Thoracic aorta endothelial cell (primary cell): ENCODE results near the gene LCMT2. TPM values are rescaled to one million over a fixed set of nuclear protein-coding genes. Genes with fewer than 3 reads are reported as not detected.

Source experiments
- total RNA-seq: library from RNA; depleted of rRNA; stranded (reverse); fragments of >200 nt; gene quantifications from 2 replicates; pipeline ENCODE4 v1.2.3, GENCODE V29; 2012

Gene LCMT2, protein sequence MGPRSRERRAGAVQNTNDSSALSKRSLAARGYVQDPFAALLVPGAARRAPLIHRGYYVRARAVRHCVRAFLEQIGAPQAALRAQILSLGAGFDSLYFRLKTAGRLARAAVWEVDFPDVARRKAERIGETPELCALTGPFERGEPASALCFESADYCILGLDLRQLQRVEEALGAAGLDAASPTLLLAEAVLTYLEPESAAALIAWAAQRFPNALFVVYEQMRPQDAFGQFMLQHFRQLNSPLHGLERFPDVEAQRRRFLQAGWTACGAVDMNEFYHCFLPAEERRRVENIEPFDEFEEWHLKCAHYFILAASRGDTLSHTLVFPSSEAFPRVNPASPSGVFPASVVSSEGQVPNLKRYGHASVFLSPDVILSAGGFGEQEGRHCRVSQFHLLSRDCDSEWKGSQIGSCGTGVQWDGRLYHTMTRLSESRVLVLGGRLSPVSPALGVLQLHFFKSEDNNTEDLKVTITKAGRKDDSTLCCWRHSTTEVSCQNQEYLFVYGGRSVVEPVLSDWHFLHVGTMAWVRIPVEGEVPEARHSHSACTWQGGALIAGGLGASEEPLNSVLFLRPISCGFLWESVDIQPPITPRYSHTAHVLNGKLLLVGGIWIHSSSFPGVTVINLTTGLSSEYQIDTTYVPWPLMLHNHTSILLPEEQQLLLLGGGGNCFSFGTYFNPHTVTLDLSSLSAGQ
- total RNA-seq: 5.6 and 7.0 TPM in 2 replicates

GRCh38 chr15:43329960-43330779 lies at the start of gene LCMT2:
TSS of gene LCMT2 (minus strand) at chr15:43330573. CDS start at chr15:43330489, 84 bp downstream.

DNA sequence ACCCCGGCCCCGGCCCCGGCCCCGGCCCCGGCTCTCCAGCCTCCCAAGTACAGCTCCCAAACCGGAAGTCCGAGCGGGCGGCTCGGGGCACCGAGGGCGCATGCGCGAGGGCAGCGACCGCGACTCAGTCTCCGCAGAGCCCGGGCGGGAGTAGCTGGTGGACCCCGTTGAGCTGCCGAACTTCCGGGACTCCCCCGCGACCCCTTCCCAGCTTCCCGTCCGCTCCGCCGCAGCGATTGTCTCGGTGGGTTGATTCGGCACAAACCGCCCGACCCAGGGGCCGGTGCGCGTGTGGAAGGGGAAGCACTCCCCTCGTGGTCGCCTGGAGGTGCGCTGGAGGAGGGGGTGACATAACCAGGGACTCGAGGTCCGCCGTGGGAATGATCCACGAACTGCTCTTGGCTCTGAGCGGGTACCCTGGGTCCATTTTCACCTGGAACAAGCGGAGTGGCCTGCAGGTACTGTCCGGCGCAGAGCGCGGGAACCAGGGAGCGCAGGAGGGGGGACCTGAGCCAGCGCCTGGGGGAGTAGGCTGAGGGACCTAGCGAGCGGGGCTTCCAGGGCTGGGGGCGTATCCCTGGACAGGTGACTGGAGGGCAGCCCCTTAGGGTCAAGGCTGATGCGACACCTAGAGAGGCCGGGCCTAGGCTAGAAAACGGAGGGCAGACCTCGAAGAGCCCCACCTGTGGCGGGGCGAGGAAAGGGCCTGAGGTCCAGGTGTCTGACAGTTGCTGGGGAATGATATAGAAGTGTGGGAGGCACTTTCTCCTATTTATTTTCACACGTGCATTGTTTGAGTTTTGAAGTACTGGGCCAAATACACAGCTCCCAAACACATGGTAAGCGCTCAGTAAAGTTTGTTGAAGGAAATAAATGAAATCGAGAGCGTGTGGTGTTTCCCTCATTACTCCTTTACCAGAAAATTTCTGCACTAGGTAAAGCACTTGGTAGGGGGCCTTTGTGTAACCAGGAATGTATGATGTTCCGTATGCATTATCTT lies 40.9 kb upstream of the LCMT2 start, which contains the start of the genes TUBGCP4 and ZSCAN29:
Gene TUBGCP4, plus strand, starts transcription at position 127 of the 1,000 bp plus-strand sequence. Its CDS starts 254 bp downstream, at position 381.
Gene ZSCAN29, minus strand, starts transcription at position 69 of the 1,000 bp plus-strand sequence. CDS start 1,130 bp downstream, outside the sequence.

GRCh38 chr15:43302205-43302817 lies 28.1 kb downstream of the LCMT2 start, which contains the start of gene TGM7:
TSS of gene TGM7 (minus strand) at chr15:43302255.

Other genes with a start within 250 kb of the LCMT2 start
- gene UBR1, start 224.5 kb downstream of the LCMT2 start, total RNA-seq: 48.0 and 56.9 TPM in 2 replicates
- 19.1 and 23.2 TPM in 2 replicates for gene TMEM62, start 197.0 kb downstream of the LCMT2 start, total RNA-seq
- gene CCNDBP1, start 145.2 kb downstream of the LCMT2 start, total RNA-seq: 65.8 and 77.0 TPM in 2 replicates
- not detected in 2 replicates for gene EPB42, start 109.6 kb downstream of the LCMT2 start, total RNA-seq
- gene TGM5, start 63.6 kb downstream of the LCMT2 start, total RNA-seq: not detected in 2 replicates
- gene TGM7, start 28.3 kb downstream of the LCMT2 start, total RNA-seq: not detected in 2 replicates
- 24.3 and 27.8 TPM in 2 replicates for gene ZSCAN29, start 40.5 kb upstream of the LCMT2 start, total RNA-seq
- 14.0 and 22.8 TPM in 2 replicates for gene TUBGCP4, start 40.5 kb upstream of the LCMT2 start, total RNA-seq
- 60.9 and 66.8 TPM in 2 replicates for gene TP53BP1, start 162.6 kb upstream of the LCMT2 start, total RNA-seq
- gene MAP1A, start 187.0 kb upstream of the LCMT2 start, total RNA-seq: 2.3 and 2.4 TPM in 2 replicates